Keratinocyte (primary cell): ENCODE results near the gene MAPK4. TPM values are rescaled to one million over a fixed set of nuclear protein-coding genes. Genes with fewer than 3 reads are reported as not detected.

ENCODE experiments used
- DNase-seq: peaks from one replicate; pipeline ENCODE4 v3.0.0-alpha.2; 2011; ENCODE audit warnings: low read depth, missing footprints, low spot score
- FAIRE-seq: peaks from 2 replicates; lab custom pipeline; 2011; peaks lifted over from hg19 to GRCh38; lab: Jason Lieb, UNC
- H2AFZ ChIP-seq: 2 replicates; pipeline ENCODE4 v1.6.0; 2012; ENCODE audit warnings: low read length, control low read depth, inconsistent platforms; ENCODE audit not compliant: control insufficient read depth
- H3K27ac ChIP-seq: 2 replicates; pipeline ENCODE4 v1.5.1; 2011; ENCODE audit warnings: low read length; ENCODE audit not compliant: control insufficient read depth, insufficient read depth
- H3K27me3 ChIP-seq: 3 replicates; pipeline ENCODE4 v1.6.0; 2011; ENCODE audit warnings: low read length; ENCODE audit not compliant: control insufficient read depth, insufficient read depth; ENCODE audit errors: extremely low read depth
- H3K36me3 ChIP-seq, 2 experiments: 2 replicates in 1 of 2; 3 replicates in 1 of 2; pipeline ENCODE4 v1.5.1; 2011; ENCODE audit warnings: low read length in 2 of 2, mild to moderate bottlenecking in 1 of 2; ENCODE audit not compliant: control insufficient read depth in 2 of 2, insufficient read depth in 2 of 2; ENCODE audit errors: extremely low read depth in 1 of 2
- H3K4me1 ChIP-seq: 3 replicates; pipeline ENCODE4 v1.5.1; 2011; ENCODE audit warnings: low read length; ENCODE audit not compliant: control insufficient read depth, insufficient read depth; ENCODE audit errors: extremely low read depth
- H3K4me2 ChIP-seq: 3 replicates; pipeline ENCODE4 v1.6.0; 2011; ENCODE audit warnings: low read depth, low read length; ENCODE audit not compliant: control insufficient read depth, insufficient read depth; ENCODE audit errors: extremely low read depth
- H3K4me3 ChIP-seq, 3 experiments: fragments of 200-600 bp in 1 of 3; sonication (generic) in 1 of 3; 2 replicates in 2 of 3; 3 replicates in 1 of 3; pipeline ENCODE4 v1.5.1; 2011 to 2016; ENCODE audit warnings: low read length in 3 of 3, mild to moderate bottlenecking in 3 of 3, control low read depth in 2 of 3, inconsistent platforms in 1 of 3, low read depth in 1 of 3, mixed read lengths in 1 of 3, mixed run types in 1 of 3, moderate library complexity in 1 of 3; ENCODE audit not compliant: control insufficient read depth in 2 of 3, insufficient read depth in 2 of 3; ENCODE audit errors: extremely low read depth in 1 of 3
- H3K79me2 ChIP-seq: 2 replicates; pipeline ENCODE4 v1.6.0; 2012; ENCODE audit warnings: low read length; ENCODE audit not compliant: control insufficient read depth, insufficient read depth
- H3K9ac ChIP-seq: 3 replicates; pipeline ENCODE4 v1.6.0; 2011; ENCODE audit warnings: low read length; ENCODE audit not compliant: control insufficient read depth, insufficient read depth; ENCODE audit errors: extremely low read depth
- H3K9me1 ChIP-seq: 3 replicates; pipeline ENCODE4 v1.6.0; 2011; ENCODE audit warnings: low read length; ENCODE audit not compliant: control insufficient read depth, insufficient read depth; ENCODE audit errors: extremely low read depth
- H3K9me3 ChIP-seq: 2 replicates; pipeline ENCODE4 v1.5.1; 2012; ENCODE audit warnings: low read depth, low read length; ENCODE audit not compliant: control insufficient read depth
- H4K20me1 ChIP-seq: 3 replicates; pipeline ENCODE4 v1.6.0; 2011; ENCODE audit warnings: low read length; ENCODE audit not compliant: control insufficient read depth, insufficient read depth; ENCODE audit errors: extremely low read depth
- CTCF ChIP-seq, 3 experiments: IDR thresholded peaks in 1 of 3; conservative IDR thresholded peaks in 1 of 3; optimal IDR thresholded peaks in 1 of 3; 2 replicates in 2 of 3; 3 replicates in 1 of 3; pipeline versions ENCODE3 to v1.5.1; 2011; ENCODE audit warnings: low read length in 3 of 3, mild to moderate bottlenecking in 3 of 3, moderate library complexity in 2 of 3, control low read depth in 1 of 3, inconsistent platforms in 1 of 3; ENCODE audit not compliant: insufficient read depth in 2 of 3; ENCODE audit errors: extremely low read depth in 1 of 3
- EZH2 ChIP-seq: IDR thresholded peaks from one replicate; pipeline ENCODE4 v1.6.1; 2012; ENCODE audit warnings: inconsistent platforms, mild to moderate bottlenecking, low read length, moderate library complexity
- dilution Hi-C: fragments of 300-500 bp; cut with MboI; formaldehyde crosslinking; loops from one replicate; pipeline ENCODE4 v1.7.0; 2020; ENCODE audit warnings: low sequenced_read_pairs; ENCODE audit not compliant: extremely low pct_ligation_motif_present
- polyA plus RNA-seq, 5 experiments: library from polyadenylated mRNA; depleted of rRNA in 3 of 5; stranded (reverse) in 3 of 5; stranded (forward) in 1 of 5; unstranded in 1 of 5; fragments of >200 nt; gene quantifications; 1 replicate in 1 of 5; 2 replicates in 3 of 5; 3 replicates in 1 of 5; pipeline versions ENCODE4 v1.2.1 to v1.2.3, GENCODE V29; 2011 to 2012; ENCODE audit warnings: missing spikeins in 2 of 5, low read depth in 1 of 5, low replicate concordance in 1 of 5

Gene MAPK4
- polyA plus RNA-seq, 1 donor (not counting 4 experiments of a cell fraction or from before 2014, with no cell fraction given) = not detected

GRCh38 chr18:50750546-50750945 lies 190.7 kb downstream of the MAPK4 start:
- Histone ChIP-seq H3K27ac (no peak overlapping the region), H3K4me3 (no peak overlapping the region), H3K4me2 (no peak overlapping the region), H3K9ac (no peak overlapping the region), H3K36me3 (no peaks in the 10 kb centered on the region), H4K20me1 (no peaks in the 10 kb centered on the region), H3K9me3 (no peaks in the 10 kb centered on the region), H3K79me2 (no peaks in the 10 kb centered on the region), H3K27me3 (peaks cover 12% of the 10 kb centered on the region), H3K9me1 (no peaks in the 10 kb centered on the region), H3K4me1 (no peaks in the 10 kb centered on the region), H2AFZ (no peak overlapping the region)
- TF ChIP-seq EZH2 = no peak
- TF ChIP-seq CTCF (optimal IDR thresholded peaks at IDR 0.05 in 1 of 3, IDR thresholded peaks at IDR 0.05 in 1 of 3, conservative IDR thresholded peaks at IDR 0.05 in 1 of 3; ENCODE audit: extremely low read depth in 1 of 3, insufficient read depth in 2 of 3, low read length in 3 of 3) = no peak
- FAIRE-seq (no peak), DNase-seq (no peak)
- dilution Hi-C loops = no loop called here

- no peaks in the 10 kb centered on the region for H3K79me2 ChIP-seq
- dilution Hi-C loops = no loop called here
Measured at GRCh38 chr18:50751490-50751889, 191.6 kb downstream of the MAPK4 start.

More at GRCh38 chr18:50751490-50751889, 191.6 kb downstream of the MAPK4 start:
- Histone ChIP-seq H4K20me1 (no peaks in the 10 kb centered on the region), H3K36me3 (no peaks in the 10 kb centered on the region), H3K27ac (no peak overlapping the region), H3K9me1 (no peaks in the 10 kb centered on the region), H2AFZ (no peak overlapping the region), H3K4me2 (no peak overlapping the region), H3K4me1 (no peaks in the 10 kb centered on the region), H3K9me3 (no peaks in the 10 kb centered on the region), H3K27me3 (peaks cover 12% of the 10 kb centered on the region), H3K4me3 (no peak overlapping the region), H3K9ac (no peak overlapping the region)
- FAIRE-seq (no peak), DNase-seq (no peak)
- TF ChIP-seq CTCF (optimal IDR thresholded peaks at IDR 0.05 in 1 of 3, IDR thresholded peaks at IDR 0.05 in 1 of 3, conservative IDR thresholded peaks at IDR 0.05 in 1 of 3; ENCODE audit: extremely low read depth in 1 of 3, insufficient read depth in 2 of 3, low read length in 3 of 3) (no peak), EZH2 (no peak)
